Measurements from ENCODE around the gene BMP10. TPM values are rescaled to one million over a fixed set of nuclear protein-coding genes. Genes with fewer than 3 reads are reported as not detected.

BMP10 gene
- total and polyA plus RNA-seq, 10 donors, result not detected

DNA sequence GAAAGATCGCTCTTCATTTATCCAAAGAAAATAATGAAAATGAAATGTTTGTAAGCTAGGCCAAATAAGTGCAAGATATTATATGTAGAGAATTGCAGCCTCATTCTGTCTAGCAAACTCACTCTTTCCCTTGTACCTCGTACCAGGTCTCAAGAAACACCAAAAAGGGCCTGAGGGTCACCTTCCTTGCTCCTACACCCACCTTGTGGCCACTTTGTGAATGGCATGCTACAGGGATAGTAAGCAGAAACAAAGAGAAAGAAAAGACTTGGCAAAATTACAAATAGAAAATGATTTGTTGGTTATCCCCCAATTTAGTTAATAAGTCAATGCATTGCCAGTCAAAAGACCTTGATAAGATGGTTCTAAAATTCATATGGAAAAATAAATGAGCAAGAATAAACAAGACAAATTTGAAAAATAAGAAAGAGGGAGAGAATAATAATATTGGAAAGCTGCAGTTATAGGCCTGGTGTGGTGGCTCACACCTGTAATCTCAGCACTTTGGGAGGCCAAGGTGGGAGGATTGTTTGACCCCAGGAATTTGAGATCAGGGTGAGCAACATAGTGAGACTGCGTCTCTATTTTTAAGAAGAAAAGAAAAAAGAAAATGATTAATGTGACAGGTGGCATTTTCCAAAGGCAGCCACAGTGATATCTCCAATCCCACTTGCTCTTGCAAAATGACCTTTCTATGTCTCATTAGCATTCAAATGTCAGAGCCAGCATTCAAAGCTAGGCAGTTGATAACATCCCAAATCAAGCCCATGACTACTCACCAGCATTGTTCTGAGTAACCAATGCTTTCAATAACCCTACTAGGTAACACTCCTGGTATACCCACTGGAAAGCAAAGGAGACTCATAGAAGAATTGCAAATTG lies 38.8 kb upstream of the BMP10 start:
- Histone ChIP-seq H3K4me1 (peaks cover 14 to 57% (median 37%) of the 10 kb centered on the region in 6 donors), H3K36me3 (no peaks in the 10 kb centered on the region), H3K27me3 (replicated peaks in 1 of 7) (no peaks in the 10 kb centered on the region), H3K27ac (peak overlapping the region in 2 of 8 donors; percentile 83 to 86), H3K4me3 (no peak overlapping the region), H3K9me3 (no peaks in the 10 kb centered on the region)
- no peak for TF ChIP-seq POLR2A (IDR thresholded peaks at IDR 0.05)
- TF ChIP-seq, protein P1, sequence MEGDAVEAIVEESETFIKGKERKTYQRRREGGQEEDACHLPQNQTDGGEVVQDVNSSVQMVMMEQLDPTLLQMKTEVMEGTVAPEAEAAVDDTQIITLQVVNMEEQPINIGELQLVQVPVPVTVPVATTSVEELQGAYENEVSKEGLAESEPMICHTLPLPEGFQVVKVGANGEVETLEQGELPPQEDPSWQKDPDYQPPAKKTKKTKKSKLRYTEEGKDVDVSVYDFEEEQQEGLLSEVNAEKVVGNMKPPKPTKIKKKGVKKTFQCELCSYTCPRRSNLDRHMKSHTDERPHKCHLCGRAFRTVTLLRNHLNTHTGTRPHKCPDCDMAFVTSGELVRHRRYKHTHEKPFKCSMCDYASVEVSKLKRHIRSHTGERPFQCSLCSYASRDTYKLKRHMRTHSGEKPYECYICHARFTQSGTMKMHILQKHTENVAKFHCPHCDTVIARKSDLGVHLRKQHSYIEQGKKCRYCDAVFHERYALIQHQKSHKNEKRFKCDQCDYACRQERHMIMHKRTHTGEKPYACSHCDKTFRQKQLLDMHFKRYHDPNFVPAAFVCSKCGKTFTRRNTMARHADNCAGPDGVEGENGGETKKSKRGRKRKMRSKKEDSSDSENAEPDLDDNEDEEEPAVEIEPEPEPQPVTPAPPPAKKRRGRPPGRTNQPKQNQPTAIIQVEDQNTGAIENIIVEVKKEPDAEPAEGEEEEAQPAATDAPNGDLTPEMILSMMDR (IDR thresholded peaks at IDR 0.05 in 8 of 11, conservative IDR thresholded peaks at IDR 0.05 in 3 of 11), result peak; percentile 80 to 96 (median 93)
- 65 to 69% (median 67%) methylated on average over 3 of the region's 3 CpGs for WGBS, 5 donors
- intact Hi-C loops (cut with DNase I; ENCODE audit: low total_unique reads), result loop anchor here (10.0 kb wide), 2 partner anchors 65 to 445 kb away; partner anchors contain the start of genes APLF and FBXO48
- DNase-seq, result peak; percentile 82

DNA sequence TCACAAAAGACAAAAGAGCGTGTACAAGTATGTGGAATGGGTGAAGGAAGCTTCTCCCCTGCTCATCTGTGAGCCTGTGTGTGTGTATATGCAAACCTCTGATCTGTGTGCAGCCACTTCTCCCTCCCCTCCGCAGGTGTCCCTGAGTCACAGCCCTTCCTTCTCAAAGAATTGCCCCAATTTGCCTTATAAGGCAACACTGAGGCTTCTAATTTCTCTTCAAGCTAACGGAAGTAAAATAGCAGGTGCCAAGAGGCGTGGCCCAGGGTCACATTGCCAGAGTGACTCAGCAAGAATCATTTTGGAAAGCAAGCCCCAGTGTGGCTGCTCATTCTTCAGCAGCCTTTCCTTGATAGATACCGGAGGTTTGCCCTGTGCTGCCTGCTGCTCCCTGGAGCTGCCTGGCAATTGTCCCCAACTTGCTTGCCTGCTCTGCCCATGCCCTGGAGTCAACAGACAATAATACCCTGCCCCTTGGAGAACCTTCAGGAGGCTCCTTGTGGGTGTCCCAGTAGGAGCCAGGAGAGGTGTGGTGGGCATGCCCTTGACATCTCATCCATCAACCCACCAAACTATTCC lies 37.3 kb upstream of the BMP10 start:
- Histone ChIP-seq H3K27ac (peak overlapping the region; percentile 56 to 86 (median 68)), H3K27me3 (replicated peaks in 1 of 7) (no peaks in the 10 kb centered on the region), H3K4me3 (no peak overlapping the region), H3K36me3 (no peaks in the 10 kb centered on the region), H3K4me1 (peaks cover 14 to 57% (median 37%) of the 10 kb centered on the region in 6 donors), H3K9me3 (no peaks in the 10 kb centered on the region)
- 9 to 19% (median 15%) methylated on average over 5 of the region's 5 CpGs for WGBS, 5 donors
- intact Hi-C loops (cut with DNase I; ENCODE audit: low total_unique reads), result loop anchor here (10.0 kb wide), 1 partner anchor 64 kb away; no protein-coding TSS in a partner anchor
- DNase-seq, result peak; percentile 92
- TF ChIP-seq POLR2A (IDR thresholded peaks at IDR 0.05) (no peak), POLR2AphosphoS5 (IDR thresholded peaks at IDR 0.05) (peak in 2 of 3 donors; percentile 50 to 87)
- TF ChIP-seq, protein P1 (IDR thresholded peaks at IDR 0.05 in 8 of 11, conservative IDR thresholded peaks at IDR 0.05 in 3 of 11), result peak in 1 of 11 experiments; percentile 23

GRCh38 chr2:68907920-68908253 lies 36.7 kb upstream of the BMP10 start:
- H3K9me3 ChIP-seq, result no peaks in the 10 kb centered on the region
- intact Hi-C loops (cut with DNase I; ENCODE audit: low total_unique reads), result loop anchor here (10.0 kb wide), 1 partner anchor 63 kb away; no protein-coding TSS in a partner anchor
- no peaks in the 10 kb centered on the region for H3K27me3 ChIP-seq (replicated peaks in 1 of 7)
- no peak overlapping the region for H3K4me3 ChIP-seq
- DNase-seq, result no peak
- TF ChIP-seq POLR2AphosphoS5 (IDR thresholded peaks at IDR 0.05) (no peak), POLR2A (IDR thresholded peaks at IDR 0.05) (no peak)
- TF ChIP-seq, protein P1 (IDR thresholded peaks at IDR 0.05 in 8 of 11, conservative IDR thresholded peaks at IDR 0.05 in 3 of 11), result no peak
- H3K27ac ChIP-seq, result peak overlapping the region; percentile 30 to 86 (median 68)
- peaks cover 14 to 53% (median 37%) of the 10 kb centered on the region in 6 donors for H3K4me1 ChIP-seq
- H3K36me3 ChIP-seq, result no peaks in the 10 kb centered on the region
- 51 to 74% (median 62%) methylated on average over 4 of the region's 4 CpGs for WGBS, 5 donors

Measured in spleen (tissue), 11 donors.